ENCODE measurements around the gene MCM9. TPM values are rescaled to one million over a fixed set of nuclear protein-coding genes. Genes with fewer than 3 reads are reported as not detected.
"Not testable (repeated sequence)": the region's sequence is repeated elsewhere in the genome, so short reads cannot be mapped to it uniquely, and the experiment has no call there.

The MCM9 gene
- total and polyA plus RNA-seq, 2 of the 13 experiments (the other 11 are each of a cell fraction or from before 2014, with no cell fraction given), result 3.8 to 17.2 TPM

- TF ChIP-seq ZNF574 (CRISPR knock-in tag; IDR thresholded peaks at IDR 0.05), result peak; percentile 66
- peak; percentile 44; the same call in 1 of the 2 replicates for TF ChIP-seq RXRA (CRISPR knock-in tag; IDR thresholded peaks at IDR 0.05)
- TF ChIP-seq ZNF292 (CRISPR knock-in tag; IDR thresholded peaks at IDR 0.05; ENCODE audit: borderline replicate concordance, low read depth), result peak; percentile 73; the same call in 1 of the 2 replicates
- TF ChIP-seq HMG20A (CRISPR knock-in tag; IDR thresholded peaks at IDR 0.05; ENCODE audit: borderline replicate concordance), result peak; percentile 42; the same call in 1 of the 2 replicates
- TF ChIP-seq IRF9 (CRISPR knock-in tag; IDR thresholded peaks at IDR 0.05; ENCODE audit: borderline replicate concordance), result peak; percentile 49; the same call in 1 of the 2 replicates
- 0 out of 2 replicates have a peak, but pooled peaks have one; percentile 35 for TF ChIP-seq FOXC1 (CRISPR knock-in tag; IDR thresholded peaks at IDR 0.05; ENCODE audit: borderline replicate concordance)
- TF ChIP-seq DMAP1 (CRISPR knock-in tag; IDR thresholded peaks at IDR 0.05), result 0 out of 2 replicates have a peak, but pooled peaks have one; percentile 35
- 0 out of 2 replicates have a peak, but pooled peaks have one; percentile 13 for TF ChIP-seq RARA (CRISPR knock-in tag; IDR thresholded peaks at IDR 0.05)
- TF ChIP-seq NRL (CRISPR knock-in tag; IDR thresholded peaks at IDR 0.05; ENCODE audit: borderline replicate concordance), result peak; percentile 18; the same call in 1 of the 2 replicates
- 0 out of 2 replicates have a peak, but pooled peaks have one; percentile 48 for TF ChIP-seq ZNF644 (CRISPR knock-in tag; IDR thresholded peaks at IDR 0.05; ENCODE audit: low read depth)
- not testable (repeated sequence) for TF ChIP-seq FOXP1, NONO (IDR thresholded peaks at IDR 0.05)
- peak; percentile 53; the same call in 1 of the 2 replicates for TF ChIP-seq FOXP1 (CRISPR knock-in tag; IDR thresholded peaks at IDR 0.05)
- TF ChIP-seq FOXJ3 (CRISPR knock-in tag; IDR thresholded peaks at IDR 0.05; ENCODE audit: borderline replicate concordance), result peak; percentile 55; the same call in 1 of the 2 replicates
- TF ChIP-seq RFXANK (CRISPR knock-in tag; IDR thresholded peaks at IDR 0.05), result 0 out of 2 replicates have a peak, but pooled peaks have one; percentile 30
- TF ChIP-seq NONO (CRISPR knock-in tag; conservative IDR thresholded peaks at IDR 0.05), result peak; percentile 40; the same call in 1 of the 2 replicates
- 0 out of 2 replicates have a peak, but pooled peaks have one; percentile 34 for TF ChIP-seq KDM6A (CRISPR knock-in tag; IDR thresholded peaks at IDR 0.05; ENCODE audit: low read depth)
- TF ChIP-seq KDM2A (CRISPR knock-in tag; IDR thresholded peaks at IDR 0.05; ENCODE audit: borderline replicate concordance, low read depth), result peak; percentile 66; the same call in 1 of the 2 replicates
- peak; percentile 39; the same call in 1 of the 2 replicates for TF ChIP-seq ZNF350 (CRISPR knock-in tag; IDR thresholded peaks at IDR 0.05; ENCODE audit: borderline replicate concordance, low read depth)
- TF ChIP-seq SPEN (CRISPR knock-in tag; IDR thresholded peaks at IDR 0.05; ENCODE audit: low read depth), result 0 out of 2 replicates have a peak, but pooled peaks have one; percentile 36
- TF ChIP-seq, protein P1, sequence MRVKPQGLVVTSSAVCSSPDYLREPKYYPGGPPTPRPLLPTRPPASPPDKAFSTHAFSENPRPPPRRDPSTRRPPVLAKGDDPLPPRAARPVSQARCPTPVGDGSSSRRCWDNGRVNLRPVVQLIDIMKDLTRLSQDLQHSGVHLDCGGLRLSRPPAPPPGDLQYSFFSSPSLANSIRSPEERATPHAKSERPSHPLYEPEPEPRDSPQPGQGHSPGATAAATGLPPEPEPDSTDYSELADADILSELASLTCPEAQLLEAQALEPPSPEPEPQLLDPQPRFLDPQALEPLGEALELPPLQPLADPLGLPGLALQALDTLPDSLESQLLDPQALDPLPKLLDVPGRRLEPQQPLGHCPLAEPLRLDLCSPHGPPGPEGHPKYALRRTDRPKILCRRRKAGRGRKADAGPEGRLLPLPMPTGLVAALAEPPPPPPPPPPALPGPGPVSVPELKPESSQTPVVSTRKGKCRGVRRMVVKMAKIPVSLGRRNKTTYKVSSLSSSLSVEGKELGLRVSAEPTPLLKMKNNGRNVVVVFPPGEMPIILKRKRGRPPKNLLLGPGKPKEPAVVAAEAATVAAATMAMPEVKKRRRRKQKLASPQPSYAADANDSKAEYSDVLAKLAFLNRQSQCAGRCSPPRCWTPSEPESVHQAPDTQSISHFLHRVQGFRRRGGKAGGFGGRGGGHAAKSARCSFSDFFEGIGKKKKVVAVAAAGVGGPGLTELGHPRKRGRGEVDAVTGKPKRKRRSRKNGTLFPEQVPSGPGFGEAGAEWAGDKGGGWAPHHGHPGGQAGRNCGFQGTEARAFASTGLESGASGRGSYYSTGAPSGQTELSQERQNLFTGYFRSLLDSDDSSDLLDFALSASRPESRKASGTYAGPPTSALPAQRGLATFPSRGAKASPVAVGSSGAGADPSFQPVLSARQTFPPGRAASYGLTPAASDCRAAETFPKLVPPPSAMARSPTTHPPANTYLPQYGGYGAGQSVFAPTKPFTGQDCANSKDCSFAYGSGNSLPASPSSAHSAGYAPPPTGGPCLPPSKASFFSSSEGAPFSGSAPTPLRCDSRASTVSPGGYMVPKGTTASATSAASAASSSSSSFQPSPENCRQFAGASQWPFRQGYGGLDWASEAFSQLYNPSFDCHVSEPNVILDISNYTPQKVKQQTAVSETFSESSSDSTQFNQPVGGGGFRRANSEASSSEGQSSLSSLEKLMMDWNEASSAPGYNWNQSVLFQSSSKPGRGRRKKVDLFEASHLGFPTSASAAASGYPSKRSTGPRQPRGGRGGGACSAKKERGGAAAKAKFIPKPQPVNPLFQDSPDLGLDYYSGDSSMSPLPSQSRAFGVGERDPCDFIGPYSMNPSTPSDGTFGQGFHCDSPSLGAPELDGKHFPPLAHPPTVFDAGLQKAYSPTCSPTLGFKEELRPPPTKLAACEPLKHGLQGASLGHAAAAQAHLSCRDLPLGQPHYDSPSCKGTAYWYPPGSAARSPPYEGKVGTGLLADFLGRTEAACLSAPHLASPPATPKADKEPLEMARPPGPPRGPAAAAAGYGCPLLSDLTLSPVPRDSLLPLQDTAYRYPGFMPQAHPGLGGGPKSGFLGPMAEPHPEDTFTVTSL (CRISPR knock-in tag; IDR thresholded peaks at IDR 0.05; ENCODE audit: borderline replicate concordance), result 0 out of 2 replicates have a peak, but pooled peaks have one; percentile 22
Measured at GRCh38 chr6:118796548-118796947, 138.4 kb downstream of the MCM9 start (continued).
